ENCODE results near the gene PXT1.
A peak's percentile ranks its signal among the peaks of the same experiment; 100 is the strongest.

The PXT1 gene

DNA sequence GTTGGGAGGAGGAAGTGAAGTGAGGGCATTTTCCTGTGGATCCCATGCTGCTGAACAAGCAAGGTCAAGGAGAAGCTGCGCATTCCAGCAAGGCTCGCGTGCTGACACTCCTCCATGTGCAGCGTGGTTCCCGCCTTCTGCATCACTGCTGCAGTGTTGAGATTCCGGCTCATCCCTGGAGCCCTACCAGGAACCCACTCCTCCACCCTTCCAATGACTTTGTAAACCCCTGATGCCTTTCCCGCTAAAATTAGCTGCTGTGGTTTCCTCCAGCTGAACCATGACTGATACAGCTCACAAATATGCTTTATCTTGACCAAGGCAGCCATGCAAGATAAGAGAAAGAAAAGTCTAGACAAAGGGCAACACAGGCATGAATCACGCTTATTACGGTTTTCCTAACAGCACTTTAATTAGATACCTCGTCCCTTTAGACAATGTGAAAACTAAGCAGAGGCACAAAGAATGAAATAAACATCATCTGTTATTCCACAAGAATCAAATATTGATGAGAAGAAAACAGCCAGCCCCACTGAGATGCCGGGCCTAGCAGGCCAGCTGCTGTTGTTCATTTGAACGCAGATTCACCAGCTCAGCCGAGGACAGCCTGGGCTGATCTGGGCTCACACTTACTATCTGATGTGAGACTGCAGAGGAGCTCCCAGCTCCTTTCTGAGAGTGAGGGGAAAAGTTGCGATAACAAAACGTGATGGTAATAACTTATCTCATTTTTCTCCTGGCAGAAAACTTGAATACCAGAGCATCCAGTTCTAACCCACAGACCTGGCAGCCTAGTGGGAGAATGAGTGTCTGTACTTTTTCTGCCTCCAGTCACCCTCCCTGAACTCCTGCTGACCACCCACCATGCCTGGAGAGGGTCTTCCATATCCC lies 91.7 kb downstream of the PXT1 start:
- in situ Hi-C loops (cut with MboI; ENCODE audit: low sequenced_read_pairs), result no loop called here
- no peak for DNase-seq (ENCODE audit: low spot score in 2 of 2)
- H3K36me3 ChIP-seq (replicated peaks), result no peaks in the 10 kb centered on the region
- H3K9me3 ChIP-seq, result no peaks in the 10 kb centered on the region
- H3K27me3 ChIP-seq (ENCODE audit: low read depth), result no peaks in the 10 kb centered on the region
- H3K4me1 ChIP-seq, result no peaks in the 10 kb centered on the region
- H3K4me3 ChIP-seq, result no peak overlapping the region

DNA sequence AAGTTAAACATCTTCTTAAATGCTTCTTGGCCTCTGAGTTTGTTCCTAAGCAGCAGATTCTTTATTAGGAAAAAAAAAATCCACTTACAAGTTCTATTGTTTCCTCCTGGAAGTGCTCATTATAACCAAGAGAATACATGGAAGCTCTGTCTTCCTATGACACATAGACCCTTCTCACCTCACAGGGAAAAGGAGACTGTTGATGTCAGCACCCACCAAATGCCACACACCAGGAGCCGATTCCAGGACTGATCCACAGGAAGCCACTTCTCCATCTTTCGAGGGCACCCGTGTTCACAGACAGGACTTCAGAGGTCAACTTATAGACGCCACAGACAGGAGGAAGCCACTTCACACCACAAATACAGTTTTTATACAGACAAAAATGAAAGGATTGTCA lies 92.6 kb downstream of the PXT1 start:
- Histone ChIP-seq H3K4me3 (no peak overlapping the region), H3K36me3 (replicated peaks) (no peaks in the 10 kb centered on the region), H3K27me3 (ENCODE audit: low read depth) (no peaks in the 10 kb centered on the region), H3K9me3 (no peaks in the 10 kb centered on the region), H3K4me1 (no peaks in the 10 kb centered on the region)
- no peak for DNase-seq (ENCODE audit: low spot score in 2 of 2)
- in situ Hi-C loops (cut with MboI; ENCODE audit: low sequenced_read_pairs), result no loop called here

DNA sequence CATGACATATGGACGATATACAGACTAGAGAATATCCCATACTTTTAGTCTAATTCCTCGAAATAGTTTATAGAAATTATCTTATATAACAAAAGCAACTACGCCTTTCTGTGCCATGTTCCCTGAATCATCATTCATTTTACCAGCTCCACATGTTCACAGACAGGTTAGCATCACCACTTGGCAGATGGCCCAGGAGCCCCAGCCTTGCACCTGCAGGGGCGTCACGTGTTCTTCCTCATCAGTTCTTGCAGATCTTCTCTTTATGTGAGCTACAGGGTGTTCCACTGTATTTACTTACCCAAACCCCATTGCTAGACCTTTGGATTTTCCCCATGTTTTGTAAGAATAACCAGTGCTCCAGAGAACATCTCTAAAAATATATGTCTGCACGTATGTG lies 93.4 kb downstream of the PXT1 start:
- H3K9me3 ChIP-seq, result no peaks in the 10 kb centered on the region
- no peaks in the 10 kb centered on the region for H3K27me3 ChIP-seq (ENCODE audit: low read depth)
- no peak overlapping the region for H3K4me3 ChIP-seq
- H3K36me3 ChIP-seq (replicated peaks), result no peaks in the 10 kb centered on the region
- in situ Hi-C loops (cut with MboI; ENCODE audit: low sequenced_read_pairs), result no loop called here
- H3K4me1 ChIP-seq, result no peaks in the 10 kb centered on the region
- DNase-seq (ENCODE audit: low spot score in 2 of 2), result no peak

DNA sequence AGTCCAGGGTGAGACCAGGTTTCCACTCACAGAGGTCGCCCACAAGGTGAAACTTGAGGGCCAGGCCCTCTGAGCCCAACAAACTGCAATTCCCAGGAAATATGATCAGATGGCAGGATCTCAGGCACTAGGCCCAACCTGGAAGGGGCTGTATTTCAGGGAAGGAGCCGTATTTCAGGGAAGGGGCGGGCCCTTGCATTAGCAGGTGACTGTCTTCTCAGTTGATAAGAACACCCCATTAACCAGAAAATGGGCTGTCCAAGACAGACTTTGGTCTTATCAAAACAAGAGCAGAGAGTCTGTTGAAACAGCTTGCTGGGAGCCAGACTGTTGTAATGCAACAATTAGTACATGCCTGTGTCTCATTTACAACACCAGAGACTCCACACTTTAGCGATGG lies 95.0 kb downstream of the PXT1 start:
- H3K4me3 ChIP-seq, result no peak overlapping the region
- DNase-seq (ENCODE audit: low spot score in 2 of 2), result no peak
- H3K4me1 ChIP-seq, result no peaks in the 10 kb centered on the region
- in situ Hi-C loops (cut with MboI; ENCODE audit: low sequenced_read_pairs), result no loop called here
- H3K36me3 ChIP-seq (replicated peaks), result no peaks in the 10 kb centered on the region
- no peaks in the 10 kb centered on the region for H3K27me3 ChIP-seq (ENCODE audit: low read depth)
- H3K9me3 ChIP-seq, result no peaks in the 10 kb centered on the region

DNA sequence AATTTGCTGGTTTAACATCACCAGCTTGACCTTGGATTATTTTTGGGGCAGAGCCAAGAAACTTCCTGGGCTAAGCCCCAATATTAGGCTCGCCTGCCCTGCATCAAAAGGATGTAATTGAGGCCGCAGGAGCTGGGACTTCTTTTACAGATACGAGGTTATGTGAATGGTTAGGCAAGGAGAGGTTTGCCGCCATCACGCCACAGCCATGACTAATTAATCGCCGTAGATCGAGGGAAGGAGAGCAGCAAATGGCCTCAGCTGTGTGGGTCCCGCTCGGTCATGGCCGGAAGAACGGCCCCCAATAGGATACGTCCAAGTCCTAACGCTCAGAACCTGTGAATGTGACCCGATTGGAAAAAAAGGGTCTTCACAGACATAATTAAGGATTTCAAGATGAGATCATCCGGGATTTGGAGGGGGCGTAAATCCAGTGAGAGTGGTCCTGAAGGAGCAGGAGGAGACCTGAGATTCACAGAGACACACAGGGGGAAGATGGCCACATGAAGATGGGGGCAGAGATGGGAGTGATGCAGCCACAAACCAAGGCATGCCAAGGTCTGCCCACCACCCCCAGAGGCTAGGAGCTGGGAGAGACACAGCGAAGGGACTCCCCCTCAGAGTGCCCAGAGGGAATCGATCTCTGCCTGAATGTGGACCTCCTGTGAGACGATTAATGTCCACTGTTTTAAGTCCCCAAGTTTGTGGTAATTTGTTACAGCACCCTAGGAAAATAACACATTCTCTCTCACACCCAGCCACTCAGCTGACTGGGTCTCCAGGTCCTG lies 96.0 kb downstream of the PXT1 start:
- H3K4me1 ChIP-seq, result no peaks in the 10 kb centered on the region
- no peak overlapping the region for H3K4me3 ChIP-seq
- no peaks in the 10 kb centered on the region for H3K36me3 ChIP-seq (replicated peaks)
- DNase-seq (ENCODE audit: low spot score in 2 of 2), result no peak
- H3K27me3 ChIP-seq (ENCODE audit: low read depth), result no peaks in the 10 kb centered on the region
- in situ Hi-C loops (cut with MboI; ENCODE audit: low sequenced_read_pairs), result no loop called here
- no peaks in the 10 kb centered on the region for H3K9me3 ChIP-seq

DNA sequence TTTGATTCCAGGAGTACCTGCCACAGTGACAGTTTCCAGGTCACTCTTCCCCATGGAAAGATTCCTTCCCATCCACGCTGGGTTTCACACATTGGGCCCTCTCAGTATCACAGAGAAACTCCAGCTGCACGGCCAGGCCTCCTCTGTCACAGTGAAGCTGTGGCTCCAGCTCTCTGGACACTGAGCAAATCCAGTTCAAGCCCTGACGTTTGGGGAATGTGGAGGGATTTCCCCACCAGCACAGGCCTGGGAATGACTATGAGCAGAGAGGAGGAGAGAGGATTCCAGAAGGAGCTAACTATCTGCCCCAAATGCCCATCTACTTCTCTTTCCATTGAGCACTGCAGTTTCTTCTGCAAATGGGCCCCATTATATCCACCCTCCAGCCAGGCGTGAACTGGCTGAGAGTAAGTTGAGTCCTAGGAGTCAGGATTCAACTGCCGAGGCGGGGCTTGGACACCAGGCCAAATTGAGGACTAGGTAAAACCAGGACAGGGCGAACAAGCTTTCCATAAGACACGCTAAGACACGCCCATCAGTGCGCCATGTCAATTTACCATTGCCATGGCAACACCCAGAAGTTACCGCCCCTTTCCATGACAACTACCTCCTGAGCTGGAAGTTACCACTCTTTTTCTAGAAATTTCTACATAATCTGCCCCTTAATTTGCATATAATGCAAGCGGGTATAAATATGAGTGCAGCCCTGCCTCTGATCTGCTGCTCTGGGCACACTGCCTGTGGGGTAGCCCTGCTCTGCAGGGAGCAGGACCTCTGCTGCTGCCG lies 96.8 kb downstream of the PXT1 start:
- H3K4me1 ChIP-seq, result no peaks in the 10 kb centered on the region; the same call in 1 of the 2 replicates
- no peak overlapping the region for H3K4me3 ChIP-seq
- in situ Hi-C loops (cut with MboI; ENCODE audit: low sequenced_read_pairs), result no loop called here
- H3K27me3 ChIP-seq (ENCODE audit: low read depth), result no peaks in the 10 kb centered on the region
- no peaks in the 10 kb centered on the region for H3K36me3 ChIP-seq (replicated peaks)
- peak in 1 of 2 experiments; percentile 36 for DNase-seq (ENCODE audit: low spot score in 2 of 2)
- H3K9me3 ChIP-seq, result no peaks in the 10 kb centered on the region

DNA sequence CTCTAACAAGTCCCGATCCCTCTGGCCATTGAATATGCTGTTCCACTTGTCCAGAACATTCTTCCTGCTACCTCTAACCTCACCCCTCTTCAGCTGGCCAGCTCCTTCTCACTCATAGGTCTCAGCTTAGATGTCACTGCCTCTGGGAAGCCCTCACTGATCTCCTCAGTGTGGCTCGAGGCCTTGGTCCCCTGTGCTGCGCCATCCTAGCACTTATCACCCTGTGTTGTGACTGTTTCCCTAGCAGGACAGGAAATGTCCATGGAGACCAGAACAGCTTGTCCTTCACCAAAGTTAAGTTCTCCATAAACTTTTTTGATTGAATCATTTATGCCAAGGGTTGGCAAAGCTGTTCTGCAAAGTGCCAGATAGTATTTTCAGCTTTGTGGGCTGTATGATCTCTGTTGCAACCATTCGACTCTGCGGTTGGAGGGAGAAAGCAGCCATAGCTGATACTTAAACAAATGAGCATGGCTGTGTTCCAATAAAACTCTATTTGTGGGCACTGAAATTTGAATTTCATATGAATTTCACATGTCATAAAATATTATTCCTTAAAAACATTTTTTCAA lies 99.5 kb downstream of the PXT1 start:
- DNase-seq (ENCODE audit: low spot score in 2 of 2), result no peak
- Histone ChIP-seq H3K4me3 (no peak overlapping the region), H3K27me3 (ENCODE audit: low read depth) (no peaks in the 10 kb centered on the region), H3K4me1 (peaks cover 6% of the 10 kb centered on the region), H3K36me3 (replicated peaks) (no peaks in the 10 kb centered on the region), H3K9me3 (no peaks in the 10 kb centered on the region)
- in situ Hi-C loops (cut with MboI; ENCODE audit: low sequenced_read_pairs), result no loop called here

DNA sequence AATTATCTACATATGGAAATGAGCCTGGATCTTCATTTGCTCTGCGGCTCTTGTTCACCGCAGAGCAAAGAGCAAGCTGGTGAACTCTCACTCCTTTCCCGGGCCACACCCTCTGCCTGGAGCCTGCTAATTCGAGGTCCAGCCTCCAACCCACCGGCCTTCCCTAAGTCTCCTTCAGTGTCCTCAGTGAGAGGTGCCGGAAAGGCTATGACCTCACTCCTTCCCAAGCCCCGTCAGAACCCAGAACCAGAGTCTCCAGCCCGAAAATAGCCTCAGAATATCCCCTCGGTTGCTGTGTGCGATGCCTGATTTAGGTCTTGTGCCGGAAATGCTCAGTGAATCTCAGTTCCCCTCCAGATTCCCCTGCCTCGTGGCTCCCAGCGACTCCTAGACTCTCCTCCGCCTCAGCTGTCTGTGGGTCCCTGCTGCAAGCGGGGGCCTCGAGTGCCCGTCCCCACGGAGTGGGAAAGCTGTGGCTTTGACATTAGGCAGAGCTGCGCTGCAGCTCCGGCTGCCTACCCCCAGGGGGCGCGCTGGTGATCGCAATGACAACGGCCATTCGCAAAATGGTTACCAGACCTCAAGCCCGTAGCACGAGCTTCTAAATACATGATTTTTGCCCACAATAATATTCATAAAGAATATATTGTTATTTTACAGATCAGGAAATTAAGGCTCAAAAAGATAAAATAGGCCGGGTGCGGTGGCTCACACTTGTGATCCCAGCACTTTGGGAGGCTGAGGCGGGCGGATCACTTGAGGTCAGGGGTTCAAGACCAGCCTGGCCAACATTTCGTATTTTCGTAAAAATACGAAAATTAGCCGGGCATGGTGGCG lies 101.8 kb downstream of the PXT1 start:
- Histone ChIP-seq H3K36me3 (replicated peaks) (no peaks in the 10 kb centered on the region), H3K27me3 (ENCODE audit: low read depth) (no peaks in the 10 kb centered on the region), H3K4me1 (peaks cover 6% of the 10 kb centered on the region), H3K9me3 (no peaks in the 10 kb centered on the region), H3K4me3 (no peak overlapping the region)
- DNase-seq (ENCODE audit: low spot score in 2 of 2), result peak; percentile 64 to 87
- in situ Hi-C loops (cut with MboI; ENCODE audit: low sequenced_read_pairs), result no loop called here
